GM12891 (cell line): ENCODE results near the gene C9.

Source experiments
- POLR2A ChIP-seq: IDR thresholded peaks from 2 replicates; pipeline ENCODE4 v1.6.1; 2011; ENCODE audit warnings: low read depth, low read length, control low read depth
- POLR2AphosphoS5 ChIP-seq: IDR thresholded peaks from 2 replicates; pipeline ENCODE4 v1.6.1; 2011; ENCODE audit warnings: low read depth, low read length, control low read depth
- TAF1 ChIP-seq: IDR thresholded peaks from 2 replicates; pipeline ENCODE4 v1.6.1; 2011; ENCODE audit warnings: low read depth, low read length, control low read depth

DNA sequence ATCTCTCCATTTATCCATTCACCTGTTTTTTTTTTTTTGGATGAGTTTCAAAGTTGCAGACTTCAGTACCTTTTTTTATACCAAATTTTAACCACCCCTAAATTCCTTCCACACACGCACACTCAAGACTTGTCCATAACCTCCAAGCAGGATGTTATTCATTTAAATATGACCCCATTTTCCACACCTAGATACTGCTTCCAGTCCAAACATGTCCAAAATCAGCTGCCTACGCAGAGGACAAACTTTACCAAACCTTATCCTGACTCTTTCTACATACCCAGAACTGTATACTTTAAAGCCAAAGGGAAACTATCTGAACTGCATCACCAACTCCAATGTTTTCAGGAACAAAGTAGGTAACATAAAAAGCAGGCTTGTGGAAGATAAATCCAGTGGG lies 108.9 kb downstream of the C9 start:
- no peak for TF ChIP-seq POLR2A
- no peak for TF ChIP-seq POLR2AphosphoS5
- TF ChIP-seq TAF1 = no peak
